Measurements from ENCODE around the gene PPIE. TPM values are rescaled to one million over a fixed set of nuclear protein-coding genes. Genes with fewer than 3 reads are reported as not detected.
"Not testable (repeated sequence)": the region's sequence is repeated elsewhere in the genome, so short reads cannot be mapped to it uniquely, and the experiment has no call there.

The PPIE gene
- total RNA-seq, 1 donor from 2014 or later: 36.5 TPM

- DNase-seq; H3K27ac ChIP-seq; H3K4me1 ChIP-seq; H3K4me3 ChIP-seq; H3K27me3 ChIP-seq; intact Hi-C loops (cut with DNase I); H3K36me3 ChIP-seq; H3K9me3 ChIP-seq: not testable (repeated sequence)
- peak; percentile 9 for ATAC-seq
These were observed 31.7 kb downstream of the PPIE start for GRCh38 chr1:39770100-39771021.

GRCh38 chr1:39771022-39771532 is 32.4 kb downstream of the PPIE start, which contains the start of gene OXCT2:
TSS of gene OXCT2 (minus strand) at chr1:39771348. CDS start at chr1:39771255, 93 bp downstream.
- H3K4me1 ChIP-seq; H3K27me3 ChIP-seq; intact Hi-C loops (cut with DNase I); DNase-seq; H3K4me3 ChIP-seq; H3K27ac ChIP-seq; H3K36me3 ChIP-seq; H3K9me3 ChIP-seq: not testable (repeated sequence)
- peak; percentile 12 for ATAC-seq

GRCh38 chr1:39773369-39773979 is 34.8 kb downstream of the PPIE start:
- not testable (repeated sequence) for H3K36me3 ChIP-seq

GRCh38 chr1:39775141-39775540 is 36.5 kb downstream of the PPIE start:
- H3K27me3 ChIP-seq; H3K27ac ChIP-seq; H3K4me3 ChIP-seq; H3K4me1 ChIP-seq; DNase-seq; intact Hi-C loops (cut with DNase I); H3K36me3 ChIP-seq; H3K9me3 ChIP-seq; ATAC-seq: not testable (repeated sequence)

More at GRCh38 chr1:39773369-39773979, 34.8 kb downstream of the PPIE start:
- H3K4me3 ChIP-seq; H3K9me3 ChIP-seq; intact Hi-C loops (cut with DNase I); H3K4me1 ChIP-seq; H3K27ac ChIP-seq; DNase-seq; ATAC-seq; H3K27me3 ChIP-seq: not testable (repeated sequence)

- peak; percentile 13 for ATAC-seq
- H3K4me3 ChIP-seq; DNase-seq; H3K36me3 ChIP-seq; H3K4me1 ChIP-seq; H3K27ac ChIP-seq; intact Hi-C loops (cut with DNase I); H3K9me3 ChIP-seq; H3K27me3 ChIP-seq: not testable (repeated sequence)
These were observed 37.2 kb downstream of the PPIE start for GRCh38 chr1:39775676-39776399.

GRCh38 chr1:39776400-39776713 is 37.7 kb downstream of the PPIE start:
- no peak for ATAC-seq
- H3K4me1 ChIP-seq: no peaks in the 10 kb centered on the region
- H3K36me3 ChIP-seq: no peaks in the 10 kb centered on the region
- no peak for TF ChIP-seq CTCF (IDR thresholded peaks at IDR 0.05)
- no peak overlapping the region for H3K27ac ChIP-seq
- H3K4me3 ChIP-seq: no peak overlapping the region
- intact Hi-C loops (cut with DNase I): no loop called here
- DNase-seq: no peak
- H3K9me3 ChIP-seq: no peaks in the 10 kb centered on the region
- H3K27me3 ChIP-seq: no peaks in the 10 kb centered on the region

GRCh38 chr1:39776886-39777285 is 38.2 kb downstream of the PPIE start:
- intact Hi-C loops (cut with DNase I): no loop called here
- no peaks in the 10 kb centered on the region for H3K27me3 ChIP-seq
- H3K27ac ChIP-seq: no peak overlapping the region
- DNase-seq: no peak
- ATAC-seq: no peak
- H3K36me3 ChIP-seq: no peaks in the 10 kb centered on the region
- H3K4me3 ChIP-seq: no peak overlapping the region
- H3K9me3 ChIP-seq: no peaks in the 10 kb centered on the region
- TF ChIP-seq CTCF (IDR thresholded peaks at IDR 0.05): no peak
- H3K4me1 ChIP-seq: no peaks in the 10 kb centered on the region

- Histone ChIP-seq H3K36me3 (no peaks in the 10 kb centered on the region), H3K4me1 (no peaks in the 10 kb centered on the region), H3K4me3 (no peak overlapping the region), H3K27me3 (no peaks in the 10 kb centered on the region), H3K27ac (no peak overlapping the region), H3K9me3 (no peaks in the 10 kb centered on the region)
- TF ChIP-seq CTCF (IDR thresholded peaks at IDR 0.05): no peak
- intact Hi-C loops (cut with DNase I): no loop called here
- no peak for DNase-seq
- no peak for ATAC-seq
These were observed 38.6 kb downstream of the PPIE start for GRCh38 chr1:39777306-39777705.

GRCh38 chr1:39777896-39778295 is 39.2 kb downstream of the PPIE start:
- H3K27ac ChIP-seq; H3K4me3 ChIP-seq; H3K27me3 ChIP-seq; H3K4me1 ChIP-seq; ATAC-seq; DNase-seq; H3K36me3 ChIP-seq; H3K9me3 ChIP-seq; intact Hi-C loops (cut with DNase I): not testable (repeated sequence)

- H3K27ac ChIP-seq; H3K4me1 ChIP-seq; H3K36me3 ChIP-seq; H3K4me3 ChIP-seq; H3K27me3 ChIP-seq; intact Hi-C loops (cut with DNase I); ATAC-seq; H3K9me3 ChIP-seq; DNase-seq: not testable (repeated sequence)
These were observed 39.9 kb downstream of the PPIE start for GRCh38 chr1:39778463-39779099.

Measured in upper lobe of right lung (tissue), 1 donor.